SKM-1 (cell line): ENCODE results near the gene GNAI1.

Experiments used
- DNase-seq: peaks from one replicate; lab custom pipeline; 2025; ENCODE audit not compliant: unreplicated experiment; lab: John Stamatoyannopoulos, UW

GNAI1 gene

DNA sequence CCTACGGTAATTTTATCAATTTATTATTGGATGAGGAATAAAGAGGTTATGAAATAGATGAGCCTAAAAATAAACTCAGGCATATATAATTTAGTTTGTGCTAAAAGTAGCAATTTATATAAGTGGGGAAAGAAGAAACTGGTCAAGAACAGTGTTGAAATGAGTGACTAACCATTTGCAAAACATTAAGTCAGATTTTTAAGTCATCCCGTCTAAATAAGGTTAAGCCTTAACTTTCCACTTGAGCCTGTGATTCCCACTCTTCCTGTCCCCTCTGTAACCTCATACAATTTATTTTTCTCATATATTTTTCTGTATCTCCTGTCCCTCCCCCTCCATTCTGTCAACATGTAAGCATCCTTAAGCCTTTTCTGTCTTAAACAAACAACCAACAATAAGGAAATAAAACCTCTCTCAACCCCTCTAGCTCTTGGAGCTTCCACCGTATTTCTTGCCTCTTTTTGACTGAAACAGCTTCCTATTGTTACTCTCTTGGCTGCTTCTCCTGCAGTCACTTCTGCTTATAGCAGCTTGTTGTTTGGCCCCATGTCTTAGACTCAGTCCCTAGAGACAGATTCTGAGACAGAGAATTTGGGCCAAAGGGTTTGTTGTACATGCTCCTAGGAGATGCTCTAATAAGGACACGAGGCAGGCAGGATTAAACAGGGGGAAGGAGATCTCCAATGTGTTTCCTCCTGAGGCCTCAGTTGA is 109.7 kb downstream of the GNAI1 start:
- no peak for DNase-seq

GRCh38 chr7:80247144-80247543 is 112.5 kb downstream of the GNAI1 start:
- DNase-seq: no peak

GRCh38 chr7:80247891-80248290 is 113.3 kb downstream of the GNAI1 start:
- DNase-seq: no peak

DNA sequence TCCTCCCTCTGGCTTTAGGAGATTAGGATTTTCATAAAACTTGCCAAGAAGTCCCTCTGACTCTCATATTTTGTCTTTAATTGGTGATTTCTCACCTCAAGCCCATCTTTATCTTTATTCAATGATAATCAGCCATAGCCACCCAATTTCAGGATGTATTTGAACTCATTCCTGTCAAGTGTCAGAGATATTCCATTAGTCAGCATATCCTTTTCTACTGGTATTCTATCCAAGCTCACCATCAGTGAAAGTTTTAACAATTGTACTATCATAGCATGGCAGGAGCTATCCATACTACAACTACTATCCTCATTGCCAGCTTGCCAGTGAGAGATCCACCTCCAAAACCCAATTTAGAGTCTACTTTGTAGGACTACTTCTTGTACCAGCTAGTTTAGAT is 114.6 kb downstream of the GNAI1 start:
- DNase-seq: no peak

GRCh38 chr7:80249619-80250295 is 115.1 kb downstream of the GNAI1 start:
- DNase-seq: no peak

GRCh38 chr7:80253237-80253636 is 118.6 kb downstream of the GNAI1 start:
- DNase-seq: no peak

GRCh38 chr7:80253653-80254052 is 119.0 kb downstream of the GNAI1 start:
- no peak for DNase-seq

DNA sequence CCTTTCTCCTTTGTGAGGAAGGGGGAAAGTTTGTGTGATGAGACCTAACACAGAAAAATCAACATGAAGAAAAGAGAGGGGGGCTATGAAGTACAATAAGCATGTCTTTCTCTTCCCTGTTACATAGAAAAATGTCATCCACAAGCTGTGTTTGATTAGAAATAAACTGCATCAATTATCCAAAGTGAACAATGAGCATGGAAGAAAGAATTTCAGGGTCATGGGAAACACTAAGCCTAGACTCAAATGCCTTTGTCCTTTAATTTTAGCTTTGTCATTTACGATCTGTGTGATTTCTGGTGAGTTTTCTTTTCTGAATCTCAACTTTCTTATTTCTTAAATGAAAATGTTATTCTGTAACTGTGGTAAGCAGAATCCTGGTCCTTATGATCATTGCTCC is 121.0 kb downstream of the GNAI1 start:
- DNase-seq: no peak

DNA sequence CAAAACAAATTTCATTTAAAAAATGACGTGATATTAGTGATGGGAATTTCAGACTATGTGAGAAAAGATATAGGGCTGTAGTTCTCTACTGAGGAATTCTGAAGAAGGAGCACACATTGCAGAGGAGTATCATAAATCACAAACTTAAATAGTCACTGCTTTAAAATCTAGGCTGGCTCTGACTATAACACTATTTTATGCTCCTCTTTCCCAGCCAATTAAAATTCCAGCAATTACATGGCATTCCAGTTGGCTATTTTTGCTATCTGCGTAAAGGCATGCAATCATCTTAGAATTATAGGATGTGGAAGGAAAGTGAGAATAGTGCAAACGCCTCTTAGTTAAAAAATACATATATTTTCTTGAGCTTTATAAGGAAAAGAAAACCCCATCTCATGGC is 123.1 kb downstream of the GNAI1 start:
- DNase-seq: no peak

GRCh38 chr7:80260606-80261005 is 126.0 kb downstream of the GNAI1 start:
- no peak for DNase-seq

- no peak for DNase-seq
These were observed 128.7 kb downstream of the GNAI1 start for GRCh38 chr7:80263333-80263732.

DNA sequence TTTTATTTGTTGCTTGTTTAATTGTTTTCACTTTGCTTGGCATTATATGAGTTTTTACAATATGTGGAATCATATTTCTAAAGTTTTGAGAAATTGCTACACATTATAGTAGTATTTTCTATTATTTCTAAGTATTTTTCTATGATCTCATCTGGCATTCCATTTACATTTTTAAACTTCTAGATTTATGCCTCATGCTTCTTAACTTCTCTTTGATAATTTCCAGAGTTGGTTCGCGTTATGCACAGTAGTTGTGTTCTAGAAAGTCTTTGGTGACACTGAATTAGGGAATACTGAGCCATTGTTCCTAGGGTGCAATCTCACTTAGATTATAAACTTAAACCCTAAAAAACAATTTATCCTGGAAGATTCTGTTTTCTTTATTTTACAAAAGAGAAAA is 129.2 kb downstream of the GNAI1 start:
- no peak for DNase-seq

DNA sequence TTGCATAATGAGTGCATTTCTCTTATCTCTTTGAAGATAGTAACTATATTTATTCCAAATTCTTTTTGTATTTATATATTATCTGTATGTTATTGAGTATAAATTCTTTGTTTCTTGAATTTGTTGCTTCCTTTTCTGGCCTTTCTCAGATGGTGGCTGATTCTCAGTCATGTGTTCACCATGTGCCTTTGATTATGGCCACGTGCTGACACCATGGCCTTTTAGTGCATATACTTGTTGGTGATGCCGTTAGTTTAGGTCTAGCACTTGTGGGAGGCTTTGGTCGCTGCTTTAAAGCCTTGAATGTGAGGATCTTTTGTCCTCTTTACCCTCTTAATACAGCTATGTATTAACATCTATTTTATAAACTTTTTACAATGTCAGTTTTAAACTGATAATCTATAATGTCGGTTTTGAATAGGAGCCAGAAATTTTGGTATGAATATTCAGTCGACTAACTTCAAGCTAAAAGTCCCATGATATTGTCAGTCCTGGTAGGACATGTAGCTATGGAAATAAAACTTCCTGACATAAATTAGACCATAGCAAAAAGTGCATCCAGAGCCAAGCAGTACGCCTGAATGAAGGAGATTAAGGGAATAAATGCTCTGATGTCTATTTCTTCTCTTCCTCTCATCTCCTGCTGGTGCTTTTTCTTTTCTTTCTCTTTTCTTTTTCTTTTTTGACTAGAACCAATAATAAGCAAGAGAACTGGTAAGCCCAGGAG is 130.3 kb downstream of the GNAI1 start:
- no peak for DNase-seq

DNA sequence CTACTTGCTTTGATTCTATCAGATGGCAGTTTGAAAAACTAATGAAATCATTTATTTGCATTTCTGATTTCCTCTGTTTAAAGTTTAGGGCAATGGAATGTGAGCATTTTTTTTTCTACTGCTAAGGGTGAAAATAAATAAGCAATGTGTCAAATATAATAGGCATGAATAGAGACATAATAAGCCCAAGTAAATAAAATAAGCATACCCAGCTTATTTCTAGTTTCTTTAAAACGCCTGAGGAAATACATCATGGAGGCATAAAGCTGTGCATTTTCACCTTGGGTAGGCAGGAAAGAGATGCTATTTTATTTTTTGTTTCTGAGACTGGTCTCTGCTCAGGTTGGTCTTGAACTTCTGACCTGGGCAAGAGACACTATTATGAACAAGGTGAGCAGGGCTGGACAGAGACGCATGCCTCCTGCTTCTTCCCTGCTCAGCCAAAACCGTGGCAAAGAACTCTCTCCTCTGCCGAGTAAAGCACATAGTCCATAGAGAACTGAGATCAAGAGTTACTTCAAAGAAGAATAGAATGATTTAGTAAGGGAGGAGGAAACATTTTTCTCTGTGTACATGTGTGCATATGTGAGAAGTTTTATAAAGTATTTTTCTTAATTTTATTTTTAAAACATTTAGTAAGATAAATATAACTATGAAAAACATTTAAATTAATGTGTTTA is 138.1 kb downstream of the GNAI1 start:
- DNase-seq: no peak

GRCh38 chr7:80273327-80273726 is 138.7 kb downstream of the GNAI1 start:
- no peak for DNase-seq

DNA sequence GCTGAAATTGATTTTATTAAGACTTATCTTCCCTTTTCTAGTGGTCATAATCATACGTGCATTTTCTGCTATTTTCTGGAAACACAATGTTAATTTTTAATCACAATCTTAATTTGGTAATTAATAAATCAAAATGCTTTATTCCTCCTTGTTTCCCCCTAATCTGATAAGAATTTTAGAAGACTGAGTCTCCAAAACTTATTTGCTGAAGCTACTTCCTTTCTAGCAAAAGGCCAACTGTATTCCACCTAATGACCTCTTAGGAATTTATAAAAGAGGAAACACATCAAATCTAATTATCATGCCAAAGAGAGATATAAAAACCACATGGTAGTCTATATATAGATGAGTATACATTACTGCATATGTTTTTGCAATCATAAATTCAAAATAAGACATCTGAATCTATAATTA is 140.6 kb downstream of the GNAI1 start:
- no peak for DNase-seq
